Measurements from ENCODE around the gene LMBR1.
"Not testable (repeated sequence)": the region's sequence is repeated elsewhere in the genome, so short reads cannot be mapped to it uniquely, and the experiment has no call there.

The LMBR1 gene, protein sequence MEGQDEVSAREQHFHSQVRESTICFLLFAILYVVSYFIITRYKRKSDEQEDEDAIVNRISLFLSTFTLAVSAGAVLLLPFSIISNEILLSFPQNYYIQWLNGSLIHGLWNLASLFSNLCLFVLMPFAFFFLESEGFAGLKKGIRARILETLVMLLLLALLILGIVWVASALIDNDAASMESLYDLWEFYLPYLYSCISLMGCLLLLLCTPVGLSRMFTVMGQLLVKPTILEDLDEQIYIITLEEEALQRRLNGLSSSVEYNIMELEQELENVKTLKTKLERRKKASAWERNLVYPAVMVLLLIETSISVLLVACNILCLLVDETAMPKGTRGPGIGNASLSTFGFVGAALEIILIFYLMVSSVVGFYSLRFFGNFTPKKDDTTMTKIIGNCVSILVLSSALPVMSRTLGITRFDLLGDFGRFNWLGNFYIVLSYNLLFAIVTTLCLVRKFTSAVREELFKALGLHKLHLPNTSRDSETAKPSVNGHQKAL

DNA sequence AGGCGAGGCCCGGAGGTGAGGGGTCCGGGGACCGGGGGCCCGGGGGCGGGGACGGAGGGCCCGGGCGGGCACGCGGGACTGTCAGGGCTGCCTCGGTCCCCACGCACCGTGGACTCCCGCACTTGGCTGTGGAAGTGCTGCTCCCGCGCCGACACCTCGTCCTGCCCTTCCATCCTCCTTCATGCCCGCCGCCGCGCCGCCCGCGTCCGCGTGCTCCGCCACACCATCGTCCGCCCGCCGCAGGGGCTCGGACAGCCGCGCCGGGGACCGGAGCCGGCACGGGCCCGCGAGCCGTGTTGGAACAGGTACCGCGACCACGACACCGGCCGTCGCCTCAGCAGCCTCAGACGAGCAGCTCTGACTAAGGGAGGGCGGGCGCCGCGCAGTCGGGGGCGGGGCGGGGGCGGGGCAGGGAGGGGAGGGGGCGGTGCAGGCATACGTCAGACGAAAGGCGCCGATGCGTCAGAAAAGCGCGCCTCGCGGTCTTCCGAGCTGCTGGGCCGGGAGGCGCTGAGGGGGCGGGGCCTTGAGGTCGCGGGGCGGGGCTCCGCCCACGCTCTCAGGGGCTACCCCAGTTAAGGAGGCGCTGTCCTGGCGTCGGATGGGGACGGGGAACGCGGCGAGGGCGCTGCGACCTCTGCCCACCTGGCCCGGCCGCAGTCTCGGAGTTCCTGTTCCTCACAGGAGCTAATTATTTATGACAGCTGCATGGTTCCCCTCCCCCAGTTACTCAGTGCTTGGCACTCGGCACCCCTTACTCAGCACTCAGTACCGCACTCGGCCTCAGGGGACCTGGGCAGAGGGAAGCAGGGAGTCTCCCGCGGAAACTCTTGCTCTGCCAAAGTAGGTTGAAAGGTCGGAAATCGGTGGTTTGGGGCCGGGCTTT, at the start of gene LMBR1:
LMBR1 (minus strand) TSS at position 363 of the 886 bp plus-strand sequence; CDS start at position 173, 190 bp downstream.
- peak; percentile 87 for DNase-seq

DNA sequence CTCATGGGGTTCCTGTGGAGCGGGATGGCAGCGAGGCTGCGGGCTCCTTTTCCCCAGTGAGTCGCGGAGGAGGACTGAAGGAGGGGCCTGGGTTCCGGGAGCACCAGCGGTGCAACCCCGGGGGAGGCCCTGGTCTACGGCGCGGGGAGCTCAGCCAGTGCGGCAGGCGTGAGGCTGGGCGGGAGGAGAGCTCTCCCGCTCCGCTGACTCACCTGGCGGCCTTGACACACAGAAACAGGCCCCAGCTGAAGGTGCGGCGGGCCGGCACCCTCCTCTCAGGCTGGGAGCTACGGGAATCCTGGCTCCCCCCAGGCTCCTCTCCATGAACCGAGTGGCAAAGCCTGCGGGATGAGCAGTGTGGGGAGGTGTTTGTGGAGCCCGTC, 49.7 kb upstream of the LMBR1 start:
- no peak for DNase-seq

DNA sequence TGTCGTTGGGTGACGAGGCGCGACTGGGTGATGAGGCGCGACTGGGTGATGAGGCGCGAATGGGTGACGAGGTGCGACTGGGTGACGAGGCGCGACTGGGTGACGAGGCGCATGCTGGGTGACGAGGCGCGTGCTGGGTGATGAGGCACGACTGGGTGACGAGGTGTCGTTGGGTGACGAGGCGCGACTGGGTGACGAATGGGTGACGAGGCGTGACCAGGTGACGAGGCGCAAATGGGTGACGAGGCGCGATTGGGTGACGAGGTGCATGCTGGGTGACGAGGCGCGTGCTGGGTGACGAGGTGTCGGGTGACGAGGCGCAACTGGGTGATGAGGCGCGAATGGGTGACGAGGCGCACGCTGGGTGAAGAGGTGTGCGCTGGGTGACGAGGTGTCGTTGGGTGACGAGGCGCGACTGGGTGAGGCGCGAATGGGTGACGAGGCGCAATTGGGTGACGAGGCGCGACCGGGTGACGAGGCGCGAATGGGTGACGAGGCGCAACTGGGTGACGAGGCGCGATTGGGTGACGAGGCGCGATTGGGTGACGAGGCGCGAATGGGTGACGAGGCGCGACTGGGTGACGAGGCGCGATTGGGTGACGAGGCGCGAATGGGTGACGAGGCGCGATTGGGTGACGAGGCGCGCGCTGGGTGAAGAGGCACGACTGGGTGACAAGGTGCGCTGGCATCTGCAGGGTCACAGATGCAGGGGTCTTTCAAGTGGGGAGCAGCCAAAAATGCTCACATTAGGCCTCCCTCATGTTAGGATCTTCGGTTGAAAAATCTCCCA, 48.6 kb upstream of the LMBR1 start:
- DNase-seq, result no peak

DNA sequence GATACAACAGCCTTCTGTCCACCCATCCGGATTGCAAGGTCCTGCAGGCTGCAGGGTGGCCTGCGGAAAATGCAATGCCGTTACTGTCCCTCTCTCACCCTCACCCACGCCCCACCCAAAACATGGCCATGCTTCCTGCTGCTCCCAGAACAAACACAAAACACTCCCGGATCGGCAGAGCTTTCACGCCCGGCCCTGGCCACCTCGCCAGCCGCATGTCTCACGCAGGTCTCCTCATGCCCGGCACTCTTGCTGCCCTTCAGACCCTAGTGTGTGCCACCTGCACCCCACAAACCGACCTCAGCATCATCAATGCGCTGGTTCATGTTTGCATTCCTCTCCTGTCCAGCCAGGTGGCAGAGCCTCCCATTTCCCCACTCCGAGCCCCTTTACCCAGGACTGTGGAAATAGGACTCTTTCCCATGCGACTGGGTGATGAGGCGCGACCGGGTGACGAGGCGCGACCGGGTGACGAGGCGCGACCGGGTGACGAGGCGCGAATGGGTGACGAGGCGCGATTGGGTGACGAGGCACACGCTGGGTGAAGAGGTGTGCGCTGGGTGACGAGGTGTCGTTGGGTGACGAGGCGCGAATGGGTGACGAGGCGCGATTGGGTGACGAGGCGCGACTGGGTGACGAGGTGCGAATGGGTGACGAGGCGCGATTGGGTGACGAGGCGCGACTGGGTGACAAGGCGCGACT, 47.6 kb upstream of the LMBR1 start:
- no peak for DNase-seq

DNA sequence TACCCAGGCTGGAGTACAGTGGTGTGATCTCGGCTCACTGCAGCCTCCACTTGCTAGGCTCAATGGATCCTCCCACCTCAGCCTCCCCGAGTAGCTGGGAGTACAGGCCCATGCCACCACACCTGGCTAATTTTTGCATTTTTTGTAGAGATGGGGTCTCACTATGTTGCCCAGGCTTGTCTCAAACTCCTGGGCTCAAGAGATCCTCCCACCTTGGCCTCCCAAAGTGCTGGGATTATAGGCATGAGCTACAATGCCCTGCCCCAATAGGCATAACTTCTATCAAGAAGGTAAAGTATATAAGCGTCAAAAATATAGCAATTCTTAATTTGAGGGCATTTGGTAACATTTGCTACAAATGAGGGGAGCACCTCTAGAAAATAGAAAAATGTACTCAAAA, 43.8 kb upstream of the LMBR1 start:
- not testable (repeated sequence) for DNase-seq

DNA sequence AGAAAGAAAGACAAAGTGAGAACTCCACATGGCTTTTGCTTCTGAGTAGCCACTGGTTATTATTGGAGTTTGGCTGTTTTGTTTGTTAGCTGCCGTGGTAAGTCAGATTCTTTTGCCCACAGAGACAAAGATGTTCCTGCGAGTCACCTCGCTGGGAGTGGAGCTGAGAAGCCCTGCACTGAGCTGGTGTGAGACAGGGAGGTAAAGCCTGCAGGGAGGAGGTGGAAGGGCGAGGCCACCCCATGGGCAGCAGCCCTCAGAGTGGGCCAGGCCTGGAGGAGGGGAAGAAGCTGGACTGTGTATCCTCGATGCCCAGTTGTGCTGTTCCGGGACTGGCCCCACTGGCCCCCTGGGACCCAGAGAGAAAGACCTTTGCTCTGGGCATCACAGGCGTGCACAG, 42.3 kb upstream of the LMBR1 start:
- DNase-seq, result no peak

DNA sequence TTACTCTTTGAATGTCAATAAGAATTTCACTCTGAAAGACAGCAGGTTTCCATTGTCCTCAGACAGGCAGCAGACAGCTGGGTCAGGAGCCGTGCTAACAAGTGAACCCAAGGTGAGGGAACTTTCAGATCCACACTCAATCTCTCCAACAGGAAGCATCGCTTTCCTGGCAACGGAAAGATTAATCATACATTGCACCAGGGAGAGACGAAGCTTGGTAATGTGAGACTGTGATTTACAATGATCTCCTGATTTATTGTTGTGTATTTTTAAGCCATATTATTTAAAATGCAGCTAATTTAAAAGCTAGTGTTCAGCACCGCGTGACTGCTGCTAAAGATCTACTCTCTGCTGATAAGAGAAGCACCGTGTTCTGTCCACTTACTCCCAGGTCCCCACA, 39.0 kb upstream of the LMBR1 start:
- DNase-seq, result no peak

DNA sequence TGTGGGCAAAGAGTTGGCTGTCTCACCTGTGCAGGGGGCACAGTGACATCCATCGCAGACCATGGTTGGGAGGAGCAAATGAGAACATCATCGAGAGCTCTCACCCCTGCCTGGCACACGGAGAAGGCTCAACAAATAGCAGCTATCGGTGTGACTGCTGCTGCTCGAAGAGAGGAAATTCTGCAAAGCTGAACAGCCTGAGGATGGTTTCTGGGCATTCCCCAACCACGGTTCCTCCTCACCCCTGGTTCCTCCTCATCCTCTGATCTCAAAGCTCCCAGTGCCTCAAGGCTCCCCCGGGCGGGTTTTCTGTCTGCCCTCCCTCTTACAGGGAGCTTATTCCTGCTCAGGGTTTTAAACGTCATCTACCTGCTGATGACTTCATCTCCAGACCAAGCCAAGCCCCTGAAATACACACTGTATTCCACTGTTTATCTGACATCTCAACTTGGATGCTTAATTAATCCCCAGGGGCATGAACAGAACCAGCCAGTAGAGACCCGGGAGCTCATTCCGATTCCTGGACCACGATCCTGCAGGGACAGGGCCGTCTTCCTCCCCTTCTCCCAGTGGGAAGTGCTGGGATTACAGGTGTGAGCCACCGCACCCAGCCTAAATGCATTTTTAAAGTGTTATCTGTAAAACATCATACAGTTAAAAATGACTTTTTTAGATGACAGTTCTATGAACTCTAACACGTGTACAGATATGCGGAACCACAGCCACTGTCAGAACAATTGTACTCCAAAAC, 37.0 kb upstream of the LMBR1 start:
- no peak for DNase-seq

DNA sequence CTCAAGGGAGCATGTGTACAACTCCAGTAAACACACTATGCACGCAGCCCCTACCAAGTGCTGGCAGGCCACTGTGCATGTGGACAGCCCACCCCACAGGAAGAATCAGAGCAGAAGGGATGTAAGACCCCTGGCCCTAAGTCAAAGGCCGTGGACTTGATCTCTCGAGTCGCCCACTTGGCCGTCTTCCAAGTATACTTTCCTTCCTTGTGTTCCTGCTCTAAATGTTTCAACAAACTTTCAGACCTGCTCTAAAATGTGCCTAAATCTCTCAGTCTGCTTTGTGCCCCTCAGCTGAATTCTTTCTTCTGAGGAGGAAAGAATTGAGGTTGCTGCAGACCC, 35.4 kb upstream of the LMBR1 start:
- no peak for DNase-seq

DNA sequence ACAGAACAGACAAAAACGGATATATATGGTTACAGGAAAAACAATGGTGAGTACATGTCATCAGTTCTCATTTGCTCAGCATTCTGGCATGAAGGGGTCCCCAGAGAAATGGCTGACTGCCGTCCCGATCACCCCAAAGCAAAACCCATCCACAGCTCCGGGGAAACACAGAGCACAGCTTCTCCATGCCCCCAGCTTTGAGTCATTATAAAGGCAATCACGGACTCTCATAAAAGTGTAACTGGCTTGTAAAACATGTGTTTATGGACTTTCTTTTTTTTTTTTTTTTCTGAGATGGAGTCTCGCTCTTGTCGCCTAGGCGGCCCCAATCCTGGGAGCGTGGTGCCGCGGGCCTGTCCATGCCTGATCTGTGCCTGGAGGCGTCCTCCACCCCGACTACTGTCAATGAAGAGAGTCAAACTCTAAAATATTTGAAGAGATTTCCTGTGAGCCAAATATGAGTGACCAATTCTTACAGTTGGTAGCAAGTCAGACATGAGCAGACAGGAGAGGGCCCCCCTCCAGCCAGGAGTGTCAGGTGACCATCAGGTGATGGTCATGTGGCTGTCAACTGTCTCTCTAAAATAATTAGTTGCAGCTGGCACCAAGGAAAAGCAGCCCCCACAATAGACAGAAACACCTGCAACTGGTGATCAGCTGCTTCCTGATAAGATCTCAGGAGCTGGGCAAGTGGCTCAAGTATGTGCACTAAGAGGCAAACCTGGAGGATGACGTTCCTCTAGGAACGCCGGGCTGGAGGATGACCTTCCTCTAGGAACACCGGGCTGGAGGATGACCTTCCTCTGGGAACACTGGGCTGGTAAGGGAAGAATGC, 34.8 kb upstream of the LMBR1 start:
- DNase-seq, result peak; percentile 57

DNA sequence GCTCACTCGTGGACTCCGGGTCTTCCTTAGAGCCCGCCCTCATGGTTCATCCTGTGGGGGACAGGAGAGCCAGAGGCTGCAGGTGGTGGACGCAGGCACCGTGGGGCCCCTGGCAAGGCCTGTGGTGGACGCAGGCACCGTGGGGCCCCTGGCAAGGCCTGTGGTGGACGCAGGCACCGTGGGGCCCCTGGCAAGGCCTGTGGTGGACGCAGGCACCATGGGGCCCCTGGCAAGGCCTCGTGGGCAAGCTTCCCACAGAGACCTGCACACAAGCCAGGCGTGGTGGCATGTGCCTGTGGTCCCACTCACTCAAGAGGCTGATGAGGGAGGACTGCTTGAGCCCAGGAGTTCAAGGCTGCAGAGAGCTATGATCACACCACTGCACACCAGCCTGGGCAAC, 32.8 kb upstream of the LMBR1 start:
- DNase-seq, result not testable (repeated sequence)

DNA sequence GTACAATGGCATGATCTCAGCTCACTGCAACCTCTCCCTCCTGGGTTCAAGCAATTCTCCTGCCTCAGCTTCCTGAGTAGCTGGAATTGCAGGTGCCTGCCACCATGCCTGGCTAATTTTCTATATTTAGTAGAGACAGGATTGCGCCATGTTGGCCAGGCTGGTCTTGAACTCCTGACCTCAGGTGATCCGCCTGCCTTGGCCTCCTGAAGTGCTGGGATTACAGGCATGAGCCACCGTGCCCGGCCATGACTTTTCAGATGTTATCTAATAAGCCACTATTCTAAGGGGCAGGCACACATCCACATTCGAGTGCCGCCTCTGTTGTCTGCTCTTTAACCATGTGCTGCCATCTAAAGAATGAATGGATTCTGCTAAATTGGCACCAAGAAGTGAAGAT, 29.3 kb upstream of the LMBR1 start:
- DNase-seq, result not testable (repeated sequence)

DNA sequence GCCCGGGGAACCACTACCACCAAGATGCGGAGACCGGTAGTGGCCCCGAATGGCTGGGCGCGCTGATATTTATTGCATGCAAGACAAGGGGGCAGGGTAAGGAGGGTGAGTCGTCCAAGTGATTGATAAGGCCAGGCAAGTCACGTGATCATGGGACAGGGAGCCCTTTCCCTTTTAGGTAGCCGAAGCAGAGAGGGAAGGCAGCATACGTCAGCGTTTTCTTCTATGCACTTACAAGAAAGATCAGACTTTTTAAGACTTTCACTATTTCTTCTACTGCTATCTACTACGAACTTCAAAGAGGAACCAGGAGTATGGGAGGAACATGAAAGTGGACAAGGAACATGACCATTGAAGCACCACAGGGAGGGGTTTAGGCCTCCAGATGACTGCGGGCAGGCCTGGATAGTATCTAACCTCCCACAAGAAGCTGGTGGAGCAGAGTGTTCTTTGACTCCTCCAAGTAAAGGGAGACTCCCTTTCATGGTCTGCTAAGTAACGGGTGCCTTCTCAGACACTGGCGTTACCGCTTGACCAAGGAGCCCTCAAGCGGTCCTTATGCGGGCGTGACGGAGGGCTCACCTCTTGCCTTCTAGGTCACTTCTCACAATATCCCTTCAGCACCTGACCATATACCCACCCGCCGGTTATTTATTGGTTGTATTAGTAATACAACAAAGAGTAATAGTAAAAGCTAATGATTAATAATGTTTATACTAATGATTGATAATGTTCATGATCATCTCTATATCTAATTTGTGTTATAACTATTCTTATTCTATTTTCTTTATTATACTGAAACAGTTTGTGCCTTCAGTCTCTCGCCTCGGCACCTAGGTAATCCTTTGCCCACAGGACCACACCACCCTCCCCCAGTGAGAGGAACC, 27.7 kb upstream of the LMBR1 start:
- DNase-seq, result not testable (repeated sequence)

DNA sequence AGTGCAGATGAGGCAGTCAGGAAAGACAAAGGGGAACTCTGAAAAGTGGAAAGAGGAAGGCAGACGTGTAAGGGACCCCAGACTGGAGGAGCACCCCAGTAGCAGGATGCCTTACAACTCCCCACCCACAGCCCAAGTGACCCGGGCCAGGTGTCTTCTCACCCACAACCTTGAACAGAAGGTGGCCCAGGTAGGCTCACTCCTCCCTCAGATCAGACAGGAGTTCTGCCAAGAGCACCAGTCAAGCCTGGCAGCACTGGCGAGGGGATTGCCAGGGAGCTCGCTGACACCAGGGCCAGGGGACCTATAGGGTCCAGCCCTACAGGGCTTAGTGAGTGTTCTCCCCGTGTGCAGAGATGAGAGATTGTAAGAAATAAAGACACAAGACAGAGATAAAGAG, 27.1 kb upstream of the LMBR1 start:
- DNase-seq, result no peak

DNA sequence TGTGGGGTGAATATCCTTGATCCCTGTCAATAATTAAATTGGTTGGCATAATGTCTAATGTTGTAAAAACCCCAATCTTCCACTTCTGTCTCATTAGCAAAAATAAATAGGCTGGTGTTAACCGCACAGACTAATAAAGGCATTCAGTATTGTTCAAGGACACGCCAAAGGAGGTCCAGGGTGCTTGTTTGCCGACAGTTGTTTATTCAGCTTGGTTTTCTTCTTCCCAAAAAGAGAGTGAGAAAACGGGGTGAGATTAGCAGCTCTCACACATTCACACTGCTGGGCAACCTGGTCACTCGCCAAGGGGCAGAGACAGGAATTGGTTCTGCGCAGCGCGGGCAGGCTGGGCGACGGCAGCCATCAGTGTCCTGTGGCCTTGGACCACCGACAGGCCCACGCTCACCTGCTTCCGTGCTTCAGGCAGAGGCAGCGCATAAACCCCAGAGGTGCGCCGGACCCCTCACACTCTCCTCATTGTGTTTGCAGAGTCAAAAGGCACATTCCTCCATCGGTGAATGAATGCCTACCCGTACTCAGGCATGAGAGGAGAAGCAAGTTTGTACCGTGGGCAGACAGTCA, 26.2 kb upstream of the LMBR1 start:
- DNase-seq, result no peak

DNA sequence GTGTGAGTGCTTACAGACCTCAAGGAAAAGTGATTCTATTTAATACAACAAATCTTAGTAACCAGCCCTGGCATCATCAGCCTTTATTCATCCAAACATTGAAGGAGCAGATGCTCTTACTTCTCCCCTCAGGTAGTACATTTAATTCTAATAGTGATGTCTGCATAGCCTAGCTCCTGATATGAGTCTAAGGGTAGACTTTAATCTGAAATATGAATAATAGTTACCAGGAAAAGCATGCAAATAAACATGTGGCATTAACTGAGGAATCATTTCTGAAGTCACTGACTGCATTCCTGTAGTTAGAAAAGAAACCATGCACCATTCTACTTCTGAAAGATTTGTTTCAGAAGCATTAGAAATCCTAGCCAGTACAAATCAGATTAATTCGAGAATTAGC, 25.7 kb upstream of the LMBR1 start:
- no peak for DNase-seq

DNA sequence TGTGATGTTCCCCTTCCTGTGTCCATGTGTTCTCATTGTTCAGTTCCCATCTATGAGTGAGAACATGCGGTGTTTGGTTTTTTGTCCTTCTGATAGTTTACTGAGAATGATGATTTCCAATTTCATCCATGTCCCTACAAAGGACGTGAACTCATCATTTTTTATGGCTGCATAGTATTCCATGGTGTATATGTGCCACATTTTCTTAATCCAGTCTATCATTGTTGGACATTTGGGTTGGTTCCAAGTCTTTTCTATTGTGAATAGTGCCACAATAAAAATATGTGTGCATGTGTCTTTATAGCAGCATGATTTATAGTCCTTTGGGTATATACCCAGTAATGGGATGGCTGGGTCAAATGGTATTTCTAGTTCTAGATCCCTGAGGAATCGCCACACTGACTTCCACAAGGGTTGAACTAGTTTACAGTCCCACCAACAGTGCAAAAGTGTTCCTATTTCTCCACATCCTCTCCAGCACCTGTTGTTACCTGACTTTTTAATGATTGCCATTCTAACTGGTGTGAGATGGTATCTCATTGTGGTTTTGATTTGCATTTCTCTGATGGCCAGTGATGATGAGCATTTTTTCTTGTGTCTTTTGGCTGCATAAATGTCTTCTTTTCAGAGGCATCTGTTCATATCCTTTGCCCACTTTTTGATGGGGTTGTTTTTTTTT, 16.7 kb upstream of the LMBR1 start:
- not testable (repeated sequence) for DNase-seq

DNA sequence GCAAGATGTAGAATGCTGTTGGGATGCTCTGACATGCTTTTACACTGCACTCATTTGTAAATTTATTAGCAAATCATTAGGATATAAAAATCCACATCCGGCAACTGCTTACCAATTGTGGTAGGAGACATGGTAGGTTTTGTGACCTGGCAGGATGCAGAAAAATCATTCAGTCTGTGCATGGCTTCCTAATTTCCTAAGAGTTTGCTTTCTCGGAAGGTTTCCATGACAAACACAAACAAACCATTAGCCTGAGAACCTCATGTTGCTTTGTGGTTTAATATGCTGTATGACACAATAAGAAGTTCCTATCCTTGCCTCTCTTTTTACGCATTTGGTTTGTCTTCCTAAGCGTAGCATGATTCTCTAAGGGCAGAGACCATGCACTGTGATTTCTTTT, 14.7 kb upstream of the LMBR1 start:
- DNase-seq, result no peak

DNA sequence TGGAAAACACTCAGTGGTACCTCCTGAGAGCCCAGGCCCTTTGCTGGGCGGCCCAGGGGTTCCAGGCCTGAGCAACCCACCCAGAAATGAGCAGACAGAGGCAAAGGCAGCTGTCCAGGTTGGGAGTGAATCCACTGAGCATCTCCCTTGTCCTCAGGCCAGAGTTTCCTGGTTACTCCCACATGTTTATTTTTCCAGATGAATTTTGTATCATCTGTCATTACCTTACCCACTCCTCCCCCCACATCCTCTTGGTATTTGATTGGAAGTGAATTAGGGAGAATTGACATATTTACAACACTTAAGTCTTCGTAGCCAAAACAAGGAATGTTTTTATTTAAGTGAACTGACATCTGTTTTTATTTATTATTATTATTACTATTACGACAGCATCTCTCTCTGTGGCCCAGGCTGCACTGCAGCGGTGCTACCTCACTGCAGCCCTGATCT, 13.2 kb upstream of the LMBR1 start:
- DNase-seq, result no peak

Measured in NCI-H1105 treated with DMSO at 0.1 percent for 48 hours (cell line).